SHP77 treated with DMSO at 0.1 percent for 48 hours (cell line): ENCODE results near the gene RALGPS1.
A peak's percentile ranks its signal among the peaks of the same experiment; 100 is the strongest.
"Not testable (repeated sequence)": the region's sequence is repeated elsewhere in the genome, so short reads cannot be mapped to it uniquely, and the experiment has no call there.

Source experiments
- DNase-seq: peaks from one replicate; lab custom pipeline; 2025; lab: John Stamatoyannopoulos, UW

The RALGPS1 gene

DNA sequence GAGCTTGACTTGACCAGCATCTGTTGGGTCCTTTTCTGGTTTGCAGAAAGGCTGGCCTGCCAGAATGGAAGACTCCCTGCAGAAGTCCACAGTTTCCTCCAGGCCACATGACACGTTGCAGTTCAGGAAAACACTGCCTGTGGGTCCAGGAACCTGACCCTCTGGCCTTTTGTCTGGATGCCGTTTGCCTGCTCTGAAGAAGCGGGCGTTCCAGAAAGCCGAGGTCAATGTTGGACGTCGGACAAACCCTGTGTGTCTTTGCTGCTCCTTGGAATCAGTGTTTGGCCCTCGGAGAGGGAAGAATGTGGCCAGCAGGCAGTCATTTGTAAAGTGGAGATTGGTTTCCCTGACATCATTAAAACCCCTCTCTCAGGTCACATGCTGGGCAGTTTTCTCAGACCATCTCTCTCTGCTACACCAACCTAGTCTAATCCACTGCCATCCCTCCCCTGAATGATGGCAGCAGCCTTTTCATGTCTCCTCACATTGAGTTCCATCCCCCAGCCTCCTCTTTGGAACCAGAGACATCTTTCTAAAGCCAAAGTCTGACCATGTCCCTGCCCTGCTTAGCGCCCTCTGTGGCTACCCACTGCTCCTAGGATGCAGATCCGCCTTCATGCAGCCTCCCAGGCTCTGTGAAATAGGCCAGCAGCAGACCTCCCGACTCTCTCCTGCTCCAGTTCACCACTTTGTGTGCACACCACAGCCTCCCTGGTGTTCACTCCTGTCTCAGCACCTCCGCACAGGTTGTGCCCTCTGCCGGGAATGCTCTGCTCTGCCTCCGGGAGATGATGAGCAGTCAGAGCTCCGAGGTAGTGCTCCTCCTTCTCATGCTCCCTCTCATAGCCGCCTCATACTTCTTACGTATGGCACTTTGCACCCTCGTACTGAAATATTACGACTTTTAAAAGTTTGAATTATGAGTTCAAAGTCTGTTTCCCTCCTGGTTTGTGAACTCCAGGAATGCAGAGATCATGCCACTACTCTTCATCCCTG, 75.6 kb downstream of the RALGPS1 start:
- no peak for DNase-seq

DNA sequence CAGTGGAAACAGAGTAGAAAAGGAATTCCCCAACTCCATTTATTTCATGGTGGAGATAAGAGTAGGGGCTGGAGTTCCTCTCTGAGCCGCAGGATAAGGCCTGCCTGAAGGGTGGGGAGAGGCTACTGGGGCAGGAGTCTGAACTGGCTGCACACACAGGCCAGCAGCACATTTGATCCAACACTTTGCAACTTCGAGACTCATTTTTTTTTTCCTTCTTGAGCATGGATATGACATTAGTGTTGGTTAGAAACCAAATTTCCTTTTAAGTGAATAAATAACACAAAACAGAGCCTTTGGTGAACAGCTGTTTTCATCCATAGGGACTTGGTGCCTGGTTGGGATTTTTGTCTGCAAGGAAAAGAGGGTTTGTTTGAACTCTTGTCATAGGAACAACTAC, 76.6 kb downstream of the RALGPS1 start:
- DNase-seq = no peak

DNA sequence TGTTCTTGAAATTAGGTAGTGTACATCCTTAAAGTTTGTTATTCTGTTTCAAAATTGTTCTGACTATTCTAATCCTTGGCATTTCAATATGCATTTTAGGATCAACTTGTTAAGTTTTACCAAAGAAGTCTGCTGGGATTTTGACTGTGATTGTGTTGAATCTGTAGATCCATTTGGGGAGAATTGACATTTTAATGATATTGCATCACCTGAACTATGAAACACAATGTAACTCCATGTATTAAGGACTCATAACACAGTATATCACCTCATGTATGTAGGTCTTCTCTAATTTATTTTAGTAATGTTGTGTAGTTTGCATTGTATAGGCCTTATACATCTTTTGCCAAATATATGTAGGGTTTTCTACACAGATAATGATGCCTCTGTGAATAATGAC, 77.8 kb downstream of the RALGPS1 start:
- no peak for DNase-seq

DNA sequence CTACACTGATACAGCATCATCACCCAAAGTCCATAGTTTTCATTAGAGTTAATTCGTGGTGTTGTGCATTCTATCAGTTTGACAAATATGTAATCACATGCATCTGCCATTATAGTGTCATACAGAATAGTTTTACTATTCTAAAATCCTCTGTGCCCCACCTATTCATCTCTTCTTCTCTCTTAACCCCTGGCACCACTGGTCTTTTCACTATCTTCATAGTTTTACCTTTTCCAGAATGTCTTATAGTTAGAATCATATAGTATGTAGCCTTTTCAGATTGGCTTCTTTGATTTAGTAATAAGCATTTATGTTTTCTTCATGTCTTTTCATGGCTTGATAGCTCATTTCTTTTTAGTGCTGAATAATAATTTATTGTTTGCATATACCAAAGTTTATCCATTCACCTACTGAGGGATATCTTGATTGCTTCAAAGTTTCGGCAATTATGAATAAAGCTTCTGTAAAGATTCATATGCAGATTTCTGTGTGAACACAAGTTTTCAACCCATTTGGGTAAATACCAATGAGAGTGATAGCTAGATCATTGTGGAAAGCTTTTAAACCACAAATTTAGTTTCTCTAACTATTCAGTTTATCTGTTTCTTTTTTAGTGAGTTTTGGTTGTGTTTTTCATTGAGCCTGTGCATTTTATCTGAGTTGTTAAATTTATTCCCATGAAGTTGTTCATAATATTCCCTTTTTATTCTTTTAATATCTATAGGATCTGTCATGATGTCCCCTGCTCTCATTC, 84.9 kb downstream of the RALGPS1 start:
- no peak for DNase-seq

DNA sequence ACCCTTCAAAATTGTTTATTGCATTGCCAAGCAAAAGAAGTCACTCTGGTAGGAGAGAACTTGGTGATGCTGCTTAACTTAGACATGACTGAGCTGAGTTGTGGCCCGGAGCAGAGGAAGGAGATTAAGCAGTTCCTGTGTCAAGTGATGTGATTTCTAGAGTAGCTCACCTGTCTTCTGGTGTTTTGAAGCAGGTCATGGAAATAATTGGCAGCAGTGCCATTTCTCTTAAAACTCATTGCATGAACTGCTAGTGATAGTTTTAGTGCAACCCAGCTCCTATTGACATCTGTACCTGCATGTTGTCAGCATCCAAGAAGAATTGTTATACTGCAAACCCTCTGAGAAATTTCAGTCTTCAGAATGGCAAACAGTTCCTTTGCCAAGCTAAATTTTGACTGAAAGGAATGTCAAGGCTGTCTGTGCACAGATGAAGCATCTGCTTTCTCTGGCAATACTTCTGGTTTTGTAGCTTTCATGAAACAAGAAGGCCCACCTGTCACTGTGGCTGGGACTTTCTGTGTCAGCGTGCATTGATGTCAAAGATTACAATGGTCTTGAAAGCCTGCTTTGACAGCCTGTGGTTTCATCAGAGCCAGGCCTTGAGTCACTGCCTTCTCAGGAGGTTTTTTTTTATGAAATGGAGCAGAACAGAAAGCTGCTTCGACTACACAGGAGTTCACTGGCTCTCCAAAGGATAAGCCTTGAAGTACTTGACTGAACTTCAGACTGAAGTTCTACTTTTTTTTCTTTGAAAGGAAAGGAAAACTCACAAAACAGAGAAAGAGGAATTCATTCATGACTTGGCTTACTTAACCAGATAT, 90.6 kb downstream of the RALGPS1 start:
- DNase-seq = no peak

DNA sequence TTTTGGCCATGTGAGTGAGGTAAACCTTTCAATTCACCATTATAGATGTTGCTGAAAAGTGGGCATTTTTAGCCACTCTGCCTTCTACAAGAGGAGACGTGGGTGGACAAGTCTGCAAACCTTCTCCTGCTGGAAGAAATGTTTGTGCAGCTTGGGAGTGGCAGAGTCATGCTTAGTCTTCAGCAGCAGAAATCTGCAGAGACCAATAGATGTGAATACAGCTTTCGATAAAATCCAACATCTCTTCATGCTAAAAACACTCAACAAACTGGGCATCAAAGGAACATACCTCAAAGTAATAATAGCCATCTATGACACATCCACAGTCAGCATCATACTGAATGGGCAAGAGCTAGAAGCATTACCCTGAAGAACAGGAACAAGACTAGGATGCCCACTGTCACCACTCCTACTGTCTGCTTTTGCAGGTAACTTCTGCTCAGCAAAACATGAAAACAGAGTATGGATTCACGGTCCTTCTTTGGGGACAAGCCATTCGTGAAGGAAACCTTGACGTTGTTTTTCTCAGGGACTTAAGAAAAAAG, 91.3 kb downstream of the RALGPS1 start:
- DNase-seq = no peak

DNA sequence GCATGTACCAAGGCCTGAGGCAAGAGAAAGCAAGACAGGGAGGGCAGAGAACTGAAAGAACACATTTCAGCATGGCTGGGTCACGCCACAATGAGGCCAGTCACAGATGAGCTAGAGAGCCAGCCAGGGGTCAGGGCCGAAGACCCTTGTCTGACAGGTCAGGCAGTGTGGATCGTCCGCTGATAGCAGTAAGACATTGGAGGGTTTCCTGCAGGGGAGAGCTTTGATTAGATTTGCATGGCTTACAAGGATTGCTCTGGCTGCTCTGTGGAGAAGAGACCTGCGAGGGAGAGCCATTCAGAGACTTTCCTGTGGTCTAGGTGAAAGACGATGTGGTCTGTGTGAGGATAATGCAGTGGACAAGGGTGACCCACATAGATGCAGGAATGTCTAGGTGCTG, 93.1 kb downstream of the RALGPS1 start:
- DNase-seq = no peak

DNA sequence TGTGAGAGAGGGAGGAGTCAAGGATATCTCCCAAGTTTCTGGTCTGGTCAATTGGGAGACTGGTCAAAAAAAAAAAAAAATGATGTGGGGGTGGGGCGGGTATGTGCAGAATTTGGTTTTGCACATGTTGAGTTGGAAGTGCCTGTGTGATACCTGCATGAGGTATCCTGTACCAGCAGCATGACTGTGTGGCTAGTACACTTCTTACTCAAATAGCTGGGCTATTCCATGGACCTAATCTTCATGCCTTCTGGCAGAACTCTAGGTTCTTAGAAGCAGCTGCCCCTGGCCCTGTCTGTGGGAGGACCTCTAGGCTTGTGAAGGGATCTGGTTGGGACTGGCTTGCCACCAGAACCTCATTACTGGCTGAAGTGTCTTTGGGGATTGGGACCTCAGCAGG, 93.5 kb downstream of the RALGPS1 start:
- DNase-seq = no peak

DNA sequence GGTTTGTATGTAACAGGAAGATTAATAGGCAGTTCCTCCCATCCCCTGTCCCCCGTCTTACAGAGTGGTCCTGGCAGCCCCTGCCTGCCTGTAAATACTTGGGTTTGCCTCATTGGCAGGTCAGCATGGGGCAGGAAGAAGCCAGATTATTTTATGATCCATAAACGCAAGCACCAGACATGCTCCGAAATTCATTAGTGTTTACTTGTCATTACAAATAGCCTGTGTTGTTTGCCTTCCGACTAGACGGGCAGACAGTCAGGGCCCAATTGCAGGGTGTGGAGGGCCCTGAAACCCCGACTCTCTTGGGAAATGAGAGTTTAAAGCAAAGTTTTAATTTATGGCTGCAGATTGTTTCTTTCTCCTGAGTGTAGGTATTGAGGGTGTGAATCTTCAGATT, 97.2 kb downstream of the RALGPS1 start:
- no peak for DNase-seq

DNA sequence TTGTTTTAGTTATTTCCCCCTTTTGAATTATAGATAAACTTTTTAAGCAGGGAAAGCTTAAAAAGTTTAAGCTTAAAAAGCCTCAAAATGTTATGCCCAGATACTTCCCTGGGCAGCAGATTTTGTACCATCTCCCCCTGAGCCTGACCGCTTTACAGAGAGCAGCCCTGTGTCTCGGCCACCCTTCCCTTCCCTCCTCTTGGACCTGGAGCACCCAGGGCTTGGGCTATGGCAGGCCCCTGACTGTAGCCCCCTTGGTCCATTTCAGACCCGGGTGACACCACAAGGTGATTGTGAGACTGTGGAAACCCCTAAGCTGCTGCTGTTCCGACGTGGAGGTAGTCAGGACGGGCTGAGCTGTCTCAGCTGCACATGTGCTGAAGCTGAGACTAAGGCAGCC, 97.7 kb downstream of the RALGPS1 start:
- no peak for DNase-seq

DNA sequence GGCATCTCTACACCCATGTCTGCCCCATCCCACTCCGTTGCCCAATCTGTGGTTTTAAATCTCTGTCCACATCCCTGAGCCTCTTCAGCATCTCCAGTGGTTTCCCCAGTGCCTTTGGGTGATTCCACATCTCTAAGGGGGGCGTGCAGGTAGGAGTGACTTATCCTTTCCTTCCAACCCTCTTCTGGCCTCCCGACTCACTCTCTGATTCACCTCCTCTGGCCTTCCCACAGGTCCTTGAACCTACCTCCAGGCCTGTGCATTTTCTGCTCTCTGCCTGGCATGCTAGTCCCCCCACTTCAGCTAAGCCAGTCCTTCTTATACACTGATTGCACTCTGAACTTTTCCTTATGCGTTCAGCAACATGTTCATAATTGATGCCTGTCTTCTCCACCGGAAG, 99.0 kb downstream of the RALGPS1 start:
- no peak for DNase-seq

DNA sequence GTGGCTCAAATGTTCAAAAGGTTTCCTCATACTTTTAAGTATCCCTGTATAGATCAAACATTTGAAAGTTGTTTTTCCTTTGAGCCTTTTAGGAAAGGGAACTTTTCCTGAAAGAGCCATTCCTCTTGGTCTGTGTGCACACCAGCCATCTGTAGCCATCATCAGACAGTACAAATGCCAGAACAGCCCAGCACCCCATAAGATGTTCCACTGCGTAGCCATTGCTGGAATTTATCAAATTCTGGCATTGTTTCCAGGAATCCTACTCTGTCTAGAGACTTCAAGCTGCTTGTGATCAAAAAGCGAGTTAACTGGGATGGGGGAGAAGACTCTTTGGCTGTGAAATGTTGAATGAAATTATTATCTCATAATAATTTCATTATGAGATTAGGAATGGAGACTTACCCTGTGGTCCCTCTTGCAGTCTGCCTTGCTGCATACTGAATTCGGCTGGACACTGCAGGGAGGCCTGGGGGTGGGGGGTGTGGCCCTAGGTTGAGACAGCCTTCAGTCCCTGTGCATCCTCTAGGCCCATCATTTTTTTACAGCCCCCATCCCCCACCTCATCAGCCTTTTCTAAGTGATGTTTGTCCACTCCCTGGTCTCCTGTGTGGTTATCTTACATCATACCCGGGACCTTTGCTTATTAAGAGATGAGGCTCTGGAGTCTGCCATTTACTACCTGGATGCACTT, 99.8 kb downstream of the RALGPS1 start:
- no peak for DNase-seq

DNA sequence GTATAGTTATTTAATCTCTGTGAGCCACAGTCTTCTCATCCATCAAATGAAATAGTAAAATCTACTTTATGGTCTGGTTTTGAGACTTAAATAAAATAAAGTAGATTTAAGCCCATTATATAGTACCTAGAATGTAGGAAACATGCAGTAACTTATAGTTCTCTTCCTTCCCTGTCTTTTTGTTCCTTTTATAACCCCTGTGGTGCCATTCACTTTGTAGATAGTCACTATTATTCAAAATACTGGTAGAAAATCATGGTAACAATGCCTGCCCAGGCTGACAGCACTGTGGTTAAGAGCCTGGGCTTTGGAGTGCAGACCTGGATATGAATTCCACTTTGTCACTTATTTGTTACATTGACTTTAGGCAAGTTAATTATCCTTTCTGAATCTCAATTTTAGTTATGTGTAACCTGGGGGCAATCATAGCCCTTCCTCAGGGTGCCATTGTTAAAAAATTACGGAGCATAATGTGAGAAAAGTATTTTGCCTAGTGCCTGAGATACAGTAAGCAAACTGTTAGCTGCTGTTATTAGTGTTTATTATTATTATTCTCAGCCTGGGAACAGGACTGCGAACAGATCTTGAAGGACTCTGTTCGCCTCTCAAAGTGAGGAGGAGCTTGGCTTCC, 100.4 kb downstream of the RALGPS1 start:
- no peak for DNase-seq

DNA sequence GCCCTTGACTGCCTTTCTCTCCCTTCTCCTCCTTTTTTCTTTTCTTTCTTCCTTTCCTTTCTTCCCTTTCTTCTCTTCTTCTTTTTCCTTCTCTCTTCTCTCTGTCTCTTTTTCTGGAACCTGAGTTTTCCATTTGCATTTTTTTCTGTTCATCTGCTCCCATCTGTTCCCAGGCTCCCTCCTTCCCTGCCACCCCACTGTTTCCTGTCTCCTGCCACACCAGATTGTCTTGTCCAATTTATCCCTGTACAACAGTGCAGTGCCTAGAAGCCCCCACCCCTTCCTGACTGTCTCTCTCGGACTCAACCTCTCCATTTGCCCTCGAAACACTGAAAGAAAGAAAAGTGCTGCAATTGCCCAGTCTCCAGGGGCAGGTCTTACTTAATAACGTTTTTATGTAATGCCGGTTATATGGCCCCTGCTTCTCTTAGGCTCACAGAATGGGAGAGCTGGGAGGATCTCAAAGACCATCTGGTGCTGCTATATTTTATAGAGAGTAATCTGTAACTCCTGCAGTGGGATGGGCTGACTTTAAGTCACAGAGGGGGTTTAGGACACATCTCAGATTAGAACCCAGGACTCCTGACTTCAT, 101.4 kb downstream of the RALGPS1 start:
- DNase-seq = no peak

DNA sequence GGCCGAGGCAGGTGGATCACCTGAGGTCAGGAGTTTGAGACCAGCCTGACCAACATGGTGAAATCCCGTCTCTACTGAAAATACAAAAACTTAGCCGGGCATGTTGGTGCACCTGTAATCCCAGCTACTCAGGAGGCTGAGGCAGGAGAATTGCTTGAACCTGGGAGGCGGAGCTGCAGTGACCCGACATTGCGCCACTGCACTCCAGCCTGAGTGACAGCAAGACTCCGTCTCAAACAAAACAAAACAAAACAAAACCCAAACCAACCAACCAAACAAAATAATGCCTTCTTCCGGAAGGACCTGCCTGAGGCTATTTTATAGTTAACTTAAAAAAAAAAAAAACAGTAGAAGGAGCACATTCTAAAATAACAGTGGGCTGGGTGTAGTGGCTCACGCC, 103.4 kb downstream of the RALGPS1 start:
- DNase-seq = not testable (repeated sequence)

DNA sequence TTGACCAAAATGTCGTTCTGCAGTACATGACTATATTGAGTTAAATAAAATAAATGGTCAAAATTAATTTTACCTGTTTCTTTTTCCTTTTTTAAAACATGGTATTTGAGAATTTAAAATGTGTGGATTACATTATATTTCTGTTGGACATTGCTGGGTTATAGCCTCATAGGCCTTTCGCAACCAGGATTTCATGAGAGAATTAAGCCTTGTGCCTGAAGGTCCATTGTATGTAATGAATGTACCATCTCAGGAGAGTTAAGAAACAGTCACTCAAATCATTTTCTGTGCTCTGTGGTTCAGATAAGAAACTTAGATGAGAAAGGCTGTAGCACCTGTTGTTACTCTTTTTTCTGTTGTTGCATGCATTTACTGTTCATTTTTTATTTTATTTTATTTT, 104.4 kb downstream of the RALGPS1 start:
- no peak for DNase-seq

DNA sequence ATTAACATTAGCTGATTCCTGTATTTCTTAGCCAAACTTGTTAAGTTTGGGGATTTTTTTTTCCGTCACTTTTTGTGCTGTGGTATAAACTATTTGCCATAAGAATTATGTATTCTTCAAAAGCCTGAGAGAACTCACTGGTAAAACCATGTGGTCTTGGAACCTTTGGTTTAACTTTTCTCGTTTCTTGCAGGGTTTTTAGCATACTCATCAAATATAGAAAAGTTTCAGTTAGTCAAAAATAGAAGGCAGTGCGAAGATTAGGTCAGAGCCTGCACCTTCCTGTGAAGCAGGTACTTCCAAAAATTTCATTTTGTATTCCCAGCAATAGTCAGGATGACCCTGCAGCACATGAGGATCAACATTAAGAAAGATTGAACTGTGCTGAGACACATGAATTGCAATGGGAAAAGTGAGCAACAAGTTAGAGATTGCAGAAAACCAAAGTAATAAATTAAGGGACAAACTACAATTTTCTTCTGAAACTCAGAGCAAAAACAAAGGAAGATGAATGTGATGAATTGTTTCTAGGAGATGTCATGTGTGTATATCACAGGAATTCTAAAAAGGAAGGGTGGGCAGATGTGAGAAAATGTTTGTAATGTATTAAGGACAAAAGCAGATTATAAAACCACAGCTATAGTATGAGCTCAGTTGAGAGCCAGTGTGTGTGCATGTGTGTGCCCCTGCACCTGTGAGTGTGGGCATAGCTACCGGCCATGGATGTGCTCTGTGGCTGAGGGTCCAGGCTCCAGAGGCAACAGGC, 105.6 kb downstream of the RALGPS1 start:
- DNase-seq = no peak

DNA sequence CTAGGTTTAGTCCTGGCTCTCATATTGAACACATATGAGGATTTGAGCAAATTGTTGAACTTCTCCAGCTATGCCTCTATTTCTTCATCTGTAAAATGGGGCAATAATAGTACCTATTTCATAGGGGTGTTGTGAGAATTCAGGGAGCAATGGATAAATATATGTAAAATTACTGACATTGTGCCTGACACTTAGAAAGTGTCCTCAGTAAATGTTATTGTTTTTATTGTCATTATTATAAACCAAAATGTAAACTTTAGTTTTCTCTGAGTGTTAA, 106.2 kb downstream of the RALGPS1 start:
- no peak for DNase-seq

DNA sequence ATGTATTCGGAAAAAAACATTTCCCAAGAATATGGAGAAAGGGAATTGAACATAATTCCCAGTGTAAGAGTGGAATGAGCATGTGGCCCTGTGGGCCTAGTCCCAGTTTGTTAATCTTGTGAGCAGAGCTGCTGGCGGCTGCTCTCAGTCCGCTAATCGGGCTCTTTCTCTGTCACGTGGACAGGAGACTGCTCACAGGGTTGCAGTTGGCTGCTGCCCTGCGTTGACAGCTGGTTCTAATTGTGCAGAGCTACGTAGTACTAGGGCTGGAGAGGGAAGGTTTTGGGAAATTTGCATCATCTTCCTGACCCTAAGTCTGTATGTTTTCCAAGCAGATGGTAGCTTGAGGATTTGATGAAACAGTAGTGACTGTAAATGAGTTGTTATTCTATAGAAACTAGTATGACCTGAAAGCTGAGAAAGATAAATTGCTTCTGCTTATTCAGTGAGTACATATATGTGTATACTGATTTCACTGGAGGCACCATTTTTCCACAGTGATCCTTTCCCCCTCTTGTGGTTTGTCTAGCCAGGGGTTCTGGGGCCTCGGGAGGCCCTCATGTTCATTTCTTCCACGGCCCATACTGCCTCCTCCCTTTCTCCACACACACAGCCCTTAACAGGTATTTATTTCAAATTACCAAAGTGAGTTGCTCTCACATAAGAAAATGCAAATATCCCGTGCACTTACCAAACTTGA, 107.2 kb downstream of the RALGPS1 start:
- peak; percentile 76 for DNase-seq
